Hepatocyte (in vitro differentiated cells): Measurements from ENCODE around the gene TLR1. TPM values are rescaled to one million over a fixed set of nuclear protein-coding genes. Genes with fewer than 3 reads are reported as not detected.

Experiments
- DNase-seq: peaks from one replicate; pipeline ENCODE4 v3.0.0-alpha.2; 2016; ENCODE audit warnings: low spot score
- H2AFZ ChIP-seq: fragments of 200-600 bp; sonication (generic); 2 replicates; pipeline ENCODE4 v1.6.0; 2016; ENCODE audit warnings: antibody characterized with exemption, mild to moderate bottlenecking
- H3K27ac ChIP-seq: fragments of 200-600 bp; sonication (generic); 2 replicates; pipeline ENCODE4 v1.5.1; 2016; ENCODE audit warnings: mild to moderate bottlenecking
- H3K27me3 ChIP-seq: fragments of 200-600 bp; sonication (generic); 2 replicates; pipeline ENCODE4 v1.6.1; 2016
- H3K36me3 ChIP-seq: fragments of 200-600 bp; sonication (generic); replicated peaks from 2 replicates; pipeline ENCODE4 v1.5.1; 2016; ENCODE audit warnings: low read depth; ENCODE audit not compliant: insufficient read depth
- H3K4me1 ChIP-seq: fragments of 200-600 bp; sonication (generic); 2 replicates; pipeline ENCODE4 v1.5.1; 2016; ENCODE audit warnings: mild to moderate bottlenecking, moderate library complexity; ENCODE audit not compliant: insufficient read depth
- H3K4me2 ChIP-seq: fragments of 200-600 bp; sonication (generic); 2 replicates; pipeline ENCODE4 v1.6.0; 2016
- H3K4me3 ChIP-seq: fragments of 200-600 bp; sonication (generic); 2 replicates; pipeline ENCODE4 v1.5.1; 2016; ENCODE audit warnings: mild to moderate bottlenecking
- H3K79me2 ChIP-seq: fragments of 200-600 bp; sonication (generic); 2 replicates; pipeline ENCODE4 v1.6.0; 2017; ENCODE audit warnings: mild to moderate bottlenecking
- H3K9me2 ChIP-seq: fragments of 200-600 bp; sonication (generic); replicated peaks from 2 replicates; pipeline ENCODE4 v1.6.0; 2017; ENCODE audit warnings: mild to moderate bottlenecking; ENCODE audit not compliant: insufficient read depth
- H3K9me3 ChIP-seq: fragments of 200-600 bp; sonication (generic); 2 replicates; pipeline ENCODE4 v1.5.1; 2016; ENCODE audit warnings: low read depth, mild to moderate bottlenecking
- H4K20me1 ChIP-seq: fragments of 200-600 bp; sonication (generic); 2 replicates; pipeline ENCODE4 v1.6.0; 2016; ENCODE audit warnings: mild to moderate bottlenecking; ENCODE audit not compliant: insufficient read depth, poor library complexity, severe bottlenecking
- CTCF ChIP-seq: fragments of 200-600 bp; sonication (generic); IDR thresholded peaks from 2 replicates; pipeline ENCODE4 v1.5.1; 2016; ENCODE audit warnings: antibody characterized with exemption, mild to moderate bottlenecking; ENCODE audit not compliant: poor library complexity
- EZH2 ChIP-seq: fragments of 200-600 bp; sonication (generic); IDR thresholded peaks from 2 replicates; pipeline ENCODE4 v1.6.1; 2016; ENCODE audit warnings: antibody characterized with exemption, mild to moderate bottlenecking, borderline replicate concordance
- EZH2phosphoT487 ChIP-seq: fragments of 200-600 bp; sonication (generic); IDR thresholded peaks from one replicate; pipeline ENCODE4 v1.6.1; 2018; ENCODE audit warnings: antibody characterized with exemption, mild to moderate bottlenecking, low read depth, moderate library complexity; ENCODE audit not compliant: unreplicated experiment, severe bottlenecking
- WGBS: methylation state at CpG from one replicate; pipeline ENCODE4 v1.1.6; 2016; ENCODE audit warnings: low lambda C conversion rate; ENCODE audit errors: missing lambda C conversion rate; 5-methylcytosine and 5-hydroxymethylcytosine counted together
- polyA plus RNA-seq: library from polyadenylated mRNA; unstranded; fragments of >200 nt; fragmentation: Nextera tagmentation; extraction: Ambion mirVana; gene quantifications from 2 replicates; pipeline ENCODE4 v1.2.1, GENCODE V29; 2016
- total RNA-seq: library from RNA; depleted of rRNA; stranded (reverse); fragments of >200 nt; gene quantifications from 2 replicates; pipeline ENCODE4 v1.2.3, GENCODE V29; 2014

Gene TLR1
- total and polyA plus RNA-seq, 2 experiments from 2014 or later: 1.0 to 2.7 TPM

GRCh38 chr4:38837849-38838248 lies 33.3 kb upstream of the TLR1 start:
- no peak for DNase-seq
- H3K79me2 ChIP-seq: no peaks in the 10 kb centered on the region
- 81% methylated on average over 2 of the region's 2 CpGs for WGBS
- TF ChIP-seq EZH2 (no peak), CTCF (no peak), EZH2phosphoT487 (no peak)
- no peaks in the 10 kb centered on the region for H3K4me1 ChIP-seq
- no peak overlapping the region for H3K4me2 ChIP-seq
- H3K4me3 ChIP-seq: no peak overlapping the region
- no peaks in the 10 kb centered on the region for H3K9me3 ChIP-seq
- H3K27ac ChIP-seq: no peak overlapping the region
- no peaks in the 10 kb centered on the region for H4K20me1 ChIP-seq
- no peaks in the 10 kb centered on the region for H3K36me3 ChIP-seq
- no peaks in the 10 kb centered on the region for H3K9me2 ChIP-seq
- H2AFZ ChIP-seq: no peak overlapping the region
- H3K27me3 ChIP-seq: no peaks in the 10 kb centered on the region

- Histone ChIP-seq H3K4me2 (no peak overlapping the region), H3K79me2 (no peaks in the 10 kb centered on the region), H4K20me1 (no peaks in the 10 kb centered on the region), H3K36me3 (no peaks in the 10 kb centered on the region), H3K27ac (no peak overlapping the region), H2AFZ (no peak overlapping the region), H3K9me2 (no peaks in the 10 kb centered on the region), H3K9me3 (no peaks in the 10 kb centered on the region), H3K27me3 (no peaks in the 10 kb centered on the region), H3K4me1 (no peaks in the 10 kb centered on the region), H3K4me3 (no peak overlapping the region)
- TF ChIP-seq CTCF: no peak
- no peak for TF ChIP-seq EZH2
- no peak for TF ChIP-seq EZH2phosphoT487
- DNase-seq: no peak
These were observed 32.7 kb upstream of the TLR1 start for GRCh38 chr4:38837334-38837733.

- DNase-seq: no peak
- no peak overlapping the region for H3K4me2 ChIP-seq
- H4K20me1 ChIP-seq: no peaks in the 10 kb centered on the region
- no peak overlapping the region for H3K4me3 ChIP-seq
- H3K4me1 ChIP-seq: no peaks in the 10 kb centered on the region
- H2AFZ ChIP-seq: no peak overlapping the region
- no peak for TF ChIP-seq EZH2phosphoT487
- TF ChIP-seq EZH2: no peak
- no peak for TF ChIP-seq CTCF
- no peak overlapping the region for H3K27ac ChIP-seq
- WGBS: 92% methylated on average over 4 of the region's 4 CpGs
- H3K9me3 ChIP-seq: peaks cover 7% of the 10 kb centered on the region
- no peaks in the 10 kb centered on the region for H3K9me2 ChIP-seq
- no peaks in the 10 kb centered on the region for H3K36me3 ChIP-seq
- H3K79me2 ChIP-seq: no peaks in the 10 kb centered on the region
- H3K27me3 ChIP-seq: no peaks in the 10 kb centered on the region
These were observed 30.0 kb upstream of the TLR1 start for GRCh38 chr4:38834570-38834969.
